Osteocyte (in vitro differentiated cells): Measurements from ENCODE around the gene SIX3. TPM values are rescaled to one million over a fixed set of nuclear protein-coding genes. Genes with fewer than 3 reads are reported as not detected.
A peak's percentile ranks its signal among the peaks of the same experiment; 100 is the strongest.

Experiments
- DNase-seq: peaks from one replicate; pipeline ENCODE4 v3.0.0; 2021; ENCODE audit warnings: mixed read lengths; ENCODE audit not compliant: unreplicated experiment; ENCODE audit errors: extremely low spot score
- H3K27ac Mint-ChIP-seq: one replicate; pipeline ENCODE4 v1.8.0; 2021; ENCODE audit warnings: mild to moderate bottlenecking, mixed read lengths; ENCODE audit not compliant: unreplicated experiment
- H3K27me3 Mint-ChIP-seq: one replicate; pipeline ENCODE4 v1.8.0; 2021; ENCODE audit warnings: mixed read lengths; ENCODE audit not compliant: unreplicated experiment
- H3K36me3 Mint-ChIP-seq: one replicate; pipeline ENCODE4 v1.8.0; 2021; ENCODE audit warnings: mixed read lengths; ENCODE audit not compliant: unreplicated experiment
- H3K4me1 Mint-ChIP-seq: one replicate; pipeline ENCODE4 v1.8.0; 2021; ENCODE audit warnings: mixed read lengths; ENCODE audit not compliant: unreplicated experiment
- H3K4me3 Mint-ChIP-seq: one replicate; pipeline ENCODE4 v1.8.0; 2021; ENCODE audit warnings: mild to moderate bottlenecking, moderate library complexity, mixed read lengths; ENCODE audit not compliant: unreplicated experiment
- H3K9me3 Mint-ChIP-seq: one replicate; pipeline ENCODE4 v1.8.0; 2021; ENCODE audit warnings: mixed read lengths; ENCODE audit not compliant: unreplicated experiment
- CTCF ChIP-seq: fragments of 200-600 bp; sonication (generic); IDR thresholded peaks from 2 replicates; pipeline ENCODE4 v1.5.0; 2021; ENCODE audit warnings: antibody characterized with exemption, mild to moderate bottlenecking, moderate library complexity
- total RNA-seq: library from RNA; stranded (reverse); gene quantifications from 2 replicates; pipeline ENCODE4 v1.2.1, GENCODE V29; 2021

The SIX3 gene
- total RNA-seq, 1 donor from 2014 or later: not detected

GRCh38 chr2:44927985-44928482, 13.5 kb upstream of the SIX3 start:
- H3K36me3 Mint-ChIP-seq: no peaks in the 10 kb centered on the region
- H3K27ac Mint-ChIP-seq: no peak overlapping the region
- peak overlapping the region; percentile 38 for H3K4me3 Mint-ChIP-seq
- peaks cover 13% of the 10 kb centered on the region for H3K4me1 Mint-ChIP-seq
- H3K9me3 Mint-ChIP-seq: no peaks in the 10 kb centered on the region
- no peak for TF ChIP-seq CTCF
- H3K27me3 Mint-ChIP-seq: peaks cover 85% of the 10 kb centered on the region
- DNase-seq: no peak

- Mint-ChIP-seq H3K4me1 (peaks cover 14% of the 10 kb centered on the region), H3K27ac (no peak overlapping the region), H3K36me3 (no peaks in the 10 kb centered on the region), H3K27me3 (peaks cover 85% of the 10 kb centered on the region), H3K4me3 (peak overlapping the region; percentile 38), H3K9me3 (no peaks in the 10 kb centered on the region)
- no peak for TF ChIP-seq CTCF
- no peak for DNase-seq
These were observed 12.9 kb upstream of the SIX3 start for GRCh38 chr2:44928483-44929158.

- Mint-ChIP-seq H3K9me3 (no peaks in the 10 kb centered on the region), H3K27ac (no peak overlapping the region), H3K4me3 (no peak overlapping the region), H3K27me3 (peaks cover 83% of the 10 kb centered on the region), H3K36me3 (no peaks in the 10 kb centered on the region), H3K4me1 (peaks cover 19% of the 10 kb centered on the region)
- TF ChIP-seq CTCF: no peak
- no peak for DNase-seq
These were observed 12.3 kb upstream of the SIX3 start for GRCh38 chr2:44929159-44929734.

- no peak for DNase-seq
- Mint-ChIP-seq H3K27ac (no peak overlapping the region), H3K36me3 (no peaks in the 10 kb centered on the region), H3K27me3 (peaks cover 82% of the 10 kb centered on the region), H3K9me3 (no peaks in the 10 kb centered on the region), H3K4me1 (peaks cover 23% of the 10 kb centered on the region), H3K4me3 (no peak overlapping the region)
- TF ChIP-seq CTCF: no peak
These were observed 11.7 kb upstream of the SIX3 start for GRCh38 chr2:44929735-44930273.
